Gastrocnemius medialis (tissue), 4 donors: ENCODE results near the gene UROS. TPM values are rescaled to one million over a fixed set of nuclear protein-coding genes. Genes with fewer than 3 reads are reported as not detected.

Experiments used
- ATAC-seq, 2 donors: fragments of 150-250 bp; one replicate each; pipeline ENCODE4 v1.9.1; 2016
- DNase-seq, 2 donors: peaks; one replicate each; pipeline ENCODE4 v3.0.0-alpha.2; 2019
- H3K27ac ChIP-seq, 4 donors: fragments of 200-600 bp; sonication (generic); 1 replicate in 1 of 4; 2 replicates in 3 of 4; pipeline ENCODE4 v1.5.1; 2016 to 2018; ENCODE audit warnings: mild to moderate bottlenecking in 2 of 4, moderate library complexity in 1 of 4
- H3K27me3 ChIP-seq, 3 donors: fragments of 200-600 bp; sonication (generic) in 2 of 3; 1 replicate in 1 of 3; 2 replicates in 2 of 3; pipeline versions ENCODE4 v1.5.1 to v1.6.0; 2016 to 2019; ENCODE audit warnings: mild to moderate bottlenecking in 1 of 3, moderate library complexity in 1 of 3
- H3K36me3 ChIP-seq, 2 donors: fragments of 200-600 bp; sonication (generic) in 1 of 2; one replicate each; pipeline ENCODE4 v1.5.1; 2017 to 2018
- H3K4me1 ChIP-seq, 2 donors: fragments of 200-600 bp; sonication (generic) in 1 of 2; one replicate each; pipeline ENCODE4 v1.5.1; 2016 to 2017; ENCODE audit warnings: mild to moderate bottlenecking in 2 of 2
- H3K4me3 ChIP-seq, 4 donors: fragments of 200-600 bp; sonication (generic) in 3 of 4; 1 replicate in 1 of 4; 2 replicates in 3 of 4; pipeline ENCODE4 v1.5.1; 2016 to 2019; ENCODE audit warnings: mild to moderate bottlenecking in 2 of 4
- H3K9me3 ChIP-seq, 3 donors: fragments of 200-600 bp; sonication (generic) in 2 of 3; 1 replicate in 1 of 3; 2 replicates in 2 of 3; pipeline ENCODE4 v1.5.1; 2016 to 2019
- CTCF ChIP-seq, 5 experiments: fragments of 450-650 bp in 3 of 5; fragments of 200-600 bp in 2 of 5; sonication (generic) in 2 of 5; IDR thresholded peaks in 4 of 5; conservative IDR thresholded peaks in 1 of 5; 1 replicate in 4 of 5; 2 replicates in 1 of 5; pipeline ENCODE4 v1.5.1; 2016 to 2019; ENCODE audit warnings: antibody characterized with exemption in 5 of 5, mild to moderate bottlenecking in 3 of 5, moderate library complexity in 3 of 5
- POLR2A ChIP-seq, 2 donors: fragments of 450-650 bp; IDR thresholded peaks; one replicate each; pipeline ENCODE4 v1.6.1; 2017; ENCODE audit warnings: antibody characterized with exemption in 2 of 2, mild to moderate bottlenecking in 2 of 2, moderate library complexity in 2 of 2
- in situ Hi-C, 4 donors: fragments of 200-750 bp; cut with MboI; loops; one replicate each; pipeline versions ENCODE4 v1.15.0 to v1.8.0; 2017; ENCODE audit warnings: low sequenced_read_pairs in 4 of 4
- intact Hi-C: fragments of 100-400 bp; cut with DNase I; formaldehyde crosslinking; loops from one replicate; pipeline ENCODE4 v1.15.1; 2023; ENCODE audit warnings: low total_unique reads
- total RNA-seq, 4 donors: library from RNA; depleted of rRNA; stranded (reverse); fragments of >200 nt; gene quantifications; one replicate each; pipeline versions ENCODE4 v1.1.0 to v1.2.3, GENCODE V29; 2016

Gene UROS
- total RNA-seq, 4 donors from 2014 or later = 29.1 to 78.2 (median 64.2) TPM

- intact Hi-C loops (no loop called here), in situ Hi-C loops (no loop called here)
- ATAC-seq (no peak), DNase-seq (no peak)
- TF ChIP-seq POLR2A (IDR thresholded peaks at IDR 0.05) (no peak), CTCF (IDR thresholded peaks at IDR 0.05 in 4 of 5, conservative IDR thresholded peaks at IDR 0.05 in 1 of 5) (no peak)
- peaks cover 0 to 64% of the 10 kb centered on the region in 2 donors for H3K36me3 ChIP-seq
- no peak overlapping the region for H3K27ac ChIP-seq
- H3K4me1 ChIP-seq = no peaks in the 10 kb centered on the region
- H3K4me3 ChIP-seq = no peak overlapping the region
- H3K9me3 ChIP-seq = no peaks in the 10 kb centered on the region
- no peaks in the 10 kb centered on the region for H3K27me3 ChIP-seq
Observed at GRCh38 chr10:125850766-125851731, 28.0 kb upstream of the UROS start.

GRCh38 chr10:125849448-125849847 lies 26.4 kb upstream of the UROS start:
- H3K4me3 ChIP-seq = no peak overlapping the region
- no peak overlapping the region for H3K27ac ChIP-seq
- no peak for TF ChIP-seq POLR2A (IDR thresholded peaks at IDR 0.05)
- TF ChIP-seq CTCF (IDR thresholded peaks at IDR 0.05 in 4 of 5, conservative IDR thresholded peaks at IDR 0.05 in 1 of 5) = no peak
- DNase-seq (no peak), ATAC-seq (no peak)
- H3K4me1 ChIP-seq = no peaks in the 10 kb centered on the region
- intact Hi-C loops (no loop called here), in situ Hi-C loops (no loop called here)
- peaks cover 0 to 59% of the 10 kb centered on the region in 2 donors for H3K36me3 ChIP-seq
- no peaks in the 10 kb centered on the region for H3K27me3 ChIP-seq
- H3K9me3 ChIP-seq = no peaks in the 10 kb centered on the region

DNA sequence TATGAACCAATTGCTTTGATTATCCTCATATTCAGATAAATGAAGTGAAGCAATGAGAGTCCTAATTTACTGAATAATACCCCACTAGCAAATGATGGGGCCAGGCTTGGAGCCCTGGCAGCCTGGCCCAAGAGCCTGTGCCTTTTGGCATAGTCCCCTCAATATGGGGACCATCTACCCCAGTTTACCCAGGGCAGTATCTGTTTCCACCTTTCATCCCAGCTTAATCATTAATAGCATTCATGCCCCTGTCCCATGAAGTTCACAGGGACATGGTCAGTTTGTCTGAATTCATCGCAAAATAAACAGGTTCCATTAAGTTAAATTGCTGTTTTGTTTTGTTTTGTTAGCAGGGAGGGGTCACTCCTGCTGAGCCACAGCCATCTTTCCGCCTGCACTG lies 25.8 kb upstream of the UROS start:
- no peaks in the 10 kb centered on the region for H3K4me1 ChIP-seq
- DNase-seq (no peak), ATAC-seq (no peak)
- intact Hi-C loops (no loop called here), in situ Hi-C loops (no loop called here)
- peaks cover 0 to 53% of the 10 kb centered on the region in 2 donors for H3K36me3 ChIP-seq
- TF ChIP-seq CTCF (IDR thresholded peaks at IDR 0.05 in 4 of 5, conservative IDR thresholded peaks at IDR 0.05 in 1 of 5) (no peak), POLR2A (IDR thresholded peaks at IDR 0.05) (no peak)
- H3K27me3 ChIP-seq = no peaks in the 10 kb centered on the region
- H3K9me3 ChIP-seq = no peaks in the 10 kb centered on the region
- no peak overlapping the region for H3K27ac ChIP-seq
- H3K4me3 ChIP-seq = no peak overlapping the region

DNA sequence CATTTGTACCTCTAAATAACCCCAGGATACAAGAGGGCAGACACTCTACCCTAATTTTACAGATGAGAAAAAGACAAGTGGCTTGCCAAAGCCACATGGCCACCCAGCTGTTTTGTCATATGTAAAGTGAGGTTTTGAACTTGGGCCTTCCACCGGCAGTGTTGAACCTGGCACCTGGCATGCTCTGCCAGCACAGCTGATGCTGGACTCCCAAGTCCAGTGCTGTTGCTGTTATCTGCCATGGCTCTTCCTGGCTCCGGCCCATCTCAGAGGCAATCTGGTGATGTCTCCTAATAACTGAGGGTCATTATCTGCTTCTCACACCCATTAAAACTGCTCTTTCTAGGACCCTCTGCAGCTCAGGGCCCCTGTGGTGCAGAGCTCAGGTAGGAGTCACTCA lies 25.3 kb upstream of the UROS start:
- H3K36me3 ChIP-seq = peaks cover 0 to 48% of the 10 kb centered on the region in 2 donors
- in situ Hi-C loops (no loop called here), intact Hi-C loops (no loop called here)
- no peak overlapping the region for H3K27ac ChIP-seq
- DNase-seq (no peak), ATAC-seq (no peak)
- H3K27me3 ChIP-seq = no peaks in the 10 kb centered on the region
- no peak for TF ChIP-seq POLR2A (IDR thresholded peaks at IDR 0.05)
- no peak for TF ChIP-seq CTCF (IDR thresholded peaks at IDR 0.05 in 4 of 5, conservative IDR thresholded peaks at IDR 0.05 in 1 of 5)
- H3K4me3 ChIP-seq = no peak overlapping the region
- H3K9me3 ChIP-seq = no peaks in the 10 kb centered on the region
- H3K4me1 ChIP-seq = no peaks in the 10 kb centered on the region
